A673 (cell line): ENCODE measurements around the gene RAP1GDS1.

ENCODE experiments used
- EZH2 ChIP-seq: fragments of 200-600 bp; sonication (generic); IDR thresholded peaks from 2 replicates; pipeline ENCODE4 v1.6.1; 2017; ENCODE audit warnings: borderline replicate concordance, low read depth, mild to moderate bottlenecking, mixed read lengths, antibody characterized with exemption, low read length; ENCODE audit not compliant: poor library complexity, severe bottlenecking
- TF ChIP-seq, protein P1 (sequence below): fragments of 300-800, 200-600 bp; sonication (generic); conservative IDR thresholded peaks from 2 replicates; pipeline ENCODE4 v1.5.1; 2017; ENCODE audit warnings: low read depth, mild to moderate bottlenecking, antibody characterized with exemption, low read length, moderate library complexity, mixed read lengths

DNA sequence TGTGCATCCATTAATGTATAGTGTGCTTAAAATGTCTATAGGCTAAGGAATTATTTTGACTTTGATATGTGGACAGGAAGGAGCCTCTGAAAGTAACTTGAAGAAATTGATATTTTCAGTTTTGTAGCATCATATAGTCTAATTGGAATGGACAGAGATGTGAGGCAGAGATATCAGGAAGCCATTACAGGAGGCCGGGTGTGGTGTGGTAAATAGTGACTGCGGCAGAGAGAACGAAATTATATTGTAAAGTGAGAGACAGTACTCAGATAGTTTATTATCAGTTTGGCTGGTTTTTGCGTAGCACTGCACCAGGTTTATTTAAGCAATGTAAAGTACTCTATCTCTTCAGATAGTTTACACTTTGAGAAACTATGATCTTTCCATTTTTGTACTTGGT, 98.5 kb downstream of the RAP1GDS1 start:
- TF ChIP-seq EZH2: no peak
- TF ChIP-seq, protein P1, sequence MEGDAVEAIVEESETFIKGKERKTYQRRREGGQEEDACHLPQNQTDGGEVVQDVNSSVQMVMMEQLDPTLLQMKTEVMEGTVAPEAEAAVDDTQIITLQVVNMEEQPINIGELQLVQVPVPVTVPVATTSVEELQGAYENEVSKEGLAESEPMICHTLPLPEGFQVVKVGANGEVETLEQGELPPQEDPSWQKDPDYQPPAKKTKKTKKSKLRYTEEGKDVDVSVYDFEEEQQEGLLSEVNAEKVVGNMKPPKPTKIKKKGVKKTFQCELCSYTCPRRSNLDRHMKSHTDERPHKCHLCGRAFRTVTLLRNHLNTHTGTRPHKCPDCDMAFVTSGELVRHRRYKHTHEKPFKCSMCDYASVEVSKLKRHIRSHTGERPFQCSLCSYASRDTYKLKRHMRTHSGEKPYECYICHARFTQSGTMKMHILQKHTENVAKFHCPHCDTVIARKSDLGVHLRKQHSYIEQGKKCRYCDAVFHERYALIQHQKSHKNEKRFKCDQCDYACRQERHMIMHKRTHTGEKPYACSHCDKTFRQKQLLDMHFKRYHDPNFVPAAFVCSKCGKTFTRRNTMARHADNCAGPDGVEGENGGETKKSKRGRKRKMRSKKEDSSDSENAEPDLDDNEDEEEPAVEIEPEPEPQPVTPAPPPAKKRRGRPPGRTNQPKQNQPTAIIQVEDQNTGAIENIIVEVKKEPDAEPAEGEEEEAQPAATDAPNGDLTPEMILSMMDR: no peak
